SK-N-MC (cell line): ENCODE results near the gene SETD1B.

Experiments used
- EZH2 ChIP-seq: fragments of 200-600 bp; sonication (generic); IDR thresholded peaks from one replicate; pipeline ENCODE4 v1.6.1; 2017; ENCODE audit warnings: antibody characterized with exemption
- POLR2AphosphoS5 ChIP-seq: IDR thresholded peaks from 2 replicates; pipeline ENCODE4 v1.6.1; 2012; ENCODE audit warnings: mild to moderate bottlenecking, low read depth, low read length, borderline replicate concordance

DNA sequence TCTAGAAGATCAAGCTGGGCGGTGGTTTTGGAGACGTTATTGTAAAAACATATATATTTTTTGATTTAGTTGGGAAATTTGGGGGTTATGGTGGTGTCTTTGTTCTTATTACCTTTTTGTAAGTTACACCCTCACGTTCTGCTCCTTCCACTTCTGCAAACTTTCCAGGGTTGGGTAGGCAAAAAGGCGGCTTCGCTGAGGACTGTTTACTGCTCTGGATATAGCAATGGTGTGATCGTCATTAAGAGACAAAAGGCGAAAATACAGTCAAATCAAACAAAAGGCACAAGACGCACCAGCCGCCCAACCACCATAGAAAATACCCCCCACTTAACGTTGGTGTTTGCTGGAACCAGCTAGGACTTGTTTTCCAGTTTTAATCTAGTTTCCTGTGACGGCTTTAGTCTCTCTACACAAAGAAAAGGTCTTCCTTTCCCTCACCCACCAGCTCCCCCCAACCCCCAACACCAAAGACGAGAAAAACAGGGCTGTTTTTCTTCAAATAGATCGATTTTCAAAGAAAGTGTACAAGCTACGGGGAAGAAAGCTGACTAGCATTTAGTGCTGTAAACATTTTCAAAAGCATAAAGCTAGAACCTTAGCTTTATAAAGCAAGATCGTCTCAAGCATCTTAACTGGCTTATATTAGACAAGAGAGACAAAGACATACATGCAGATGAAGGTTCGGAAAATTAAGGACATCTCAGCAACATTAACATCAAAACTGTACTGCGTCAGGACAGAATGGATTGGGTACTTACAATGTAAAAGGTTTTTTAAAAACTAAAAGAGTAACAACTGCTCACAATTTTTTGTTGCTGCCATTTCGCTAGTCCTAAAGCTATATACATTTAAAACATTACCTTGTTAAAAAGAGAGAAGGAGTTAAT, 2.0 kb upstream of the SETD1B start:
- TF ChIP-seq EZH2 (no peak), POLR2AphosphoS5 (no peak)
